ENCODE results near the gene TMEM92. TPM values are rescaled to one million over a fixed set of nuclear protein-coding genes. Genes with fewer than 3 reads are reported as not detected.

The TMEM92 gene
- total RNA-seq, 3 donors from 2014 or later = 0.33 TPM; not detected in 2

GRCh38 chr17:50272711-50273653 lies 1.3 kb upstream of the TMEM92 start:
- DNase-seq (ENCODE audit: low spot score in 2 of 2) = peak in 1 of 2 donors; percentile 44
- Histone ChIP-seq H3K4me1 (no peaks in the 10 kb centered on the region), H3K4me3 (peak overlapping the region; percentile 57 to 69 (median 63)), H3K27me3 (no peaks in the 10 kb centered on the region), H3K9me3 (no peaks in the 10 kb centered on the region), H3K27ac (peak overlapping the region; percentile 41 to 54), H3K36me3 (no peaks in the 10 kb centered on the region)
- intact Hi-C loops (cut with DNase I; ENCODE audit: low total_unique reads) = no loop called here
- TF ChIP-seq CTCF (IDR thresholded peaks at IDR 0.05) = peak; percentile 54 to 95 (median 59)
- no peak for TF ChIP-seq POLR2A (IDR thresholded peaks at IDR 0.05)

GRCh38 chr17:50273654-50274040 lies 619 bp upstream of the TMEM92 start:
- no peaks in the 10 kb centered on the region for H3K36me3 ChIP-seq
- H3K9me3 ChIP-seq = no peaks in the 10 kb centered on the region
- H3K4me3 ChIP-seq = peak overlapping the region in 1 of 3 donors; percentile 69
- TF ChIP-seq CTCF (IDR thresholded peaks at IDR 0.05) (no peak), POLR2AphosphoS5 (IDR thresholded peaks at IDR 0.05) (no peak), POLR2A (IDR thresholded peaks at IDR 0.05) (no peak)
- no peaks in the 10 kb centered on the region for H3K4me1 ChIP-seq
- H3K27me3 ChIP-seq = no peaks in the 10 kb centered on the region
- DNase-seq (ENCODE audit: low spot score in 2 of 2) = no peak
- intact Hi-C loops (cut with DNase I; ENCODE audit: low total_unique reads) = no loop called here
- H3K27ac ChIP-seq = peak overlapping the region in 1 of 2 donors; percentile 54

GRCh38 chr17:50274897-50275221 lies 593 bp downstream of the TMEM92 start:
- Histone ChIP-seq H3K36me3 (no peaks in the 10 kb centered on the region), H3K4me1 (no peaks in the 10 kb centered on the region), H3K4me3 (no peak overlapping the region), H3K27me3 (no peaks in the 10 kb centered on the region), H3K27ac (no peak overlapping the region), H3K9me3 (no peaks in the 10 kb centered on the region)
- DNase-seq (ENCODE audit: low spot score in 2 of 2) = no peak
- no peak for TF ChIP-seq CTCF (IDR thresholded peaks at IDR 0.05)
- no peak for TF ChIP-seq POLR2A (IDR thresholded peaks at IDR 0.05)
- no peak for TF ChIP-seq POLR2AphosphoS5 (IDR thresholded peaks at IDR 0.05)
- intact Hi-C loops (cut with DNase I; ENCODE audit: low total_unique reads) = no loop called here

GRCh38 chr17:50275279-50275678 lies 1.0 kb downstream of the TMEM92 start:
- Histone ChIP-seq H3K4me1 (no peaks in the 10 kb centered on the region), H3K27me3 (no peaks in the 10 kb centered on the region), H3K27ac (no peak overlapping the region), H3K36me3 (no peaks in the 10 kb centered on the region), H3K9me3 (no peaks in the 10 kb centered on the region), H3K4me3 (no peak overlapping the region)
- DNase-seq (ENCODE audit: low spot score in 2 of 2) = no peak
- TF ChIP-seq POLR2A (IDR thresholded peaks at IDR 0.05) = no peak
- no peak for TF ChIP-seq CTCF (IDR thresholded peaks at IDR 0.05)
- TF ChIP-seq POLR2AphosphoS5 (IDR thresholded peaks at IDR 0.05) = no peak
- intact Hi-C loops (cut with DNase I; ENCODE audit: low total_unique reads) = no loop called here

- Histone ChIP-seq H3K27me3 (no peaks in the 10 kb centered on the region), H3K9me3 (no peaks in the 10 kb centered on the region), H3K36me3 (no peaks in the 10 kb centered on the region), H3K4me1 (no peaks in the 10 kb centered on the region), H3K27ac (no peak overlapping the region), H3K4me3 (no peak overlapping the region)
- no peak for TF ChIP-seq CTCF (IDR thresholded peaks at IDR 0.05)
- no peak for TF ChIP-seq POLR2AphosphoS5 (IDR thresholded peaks at IDR 0.05)
- no peak for TF ChIP-seq POLR2A (IDR thresholded peaks at IDR 0.05)
- no peak for DNase-seq (ENCODE audit: low spot score in 2 of 2)
- intact Hi-C loops (cut with DNase I; ENCODE audit: low total_unique reads) = no loop called here
Observed at GRCh38 chr17:50276588-50277356, 2.5 kb downstream of the TMEM92 start.

Measured in breast epithelium (tissue), 4 donors.